ENCODE data around the gene SYNDIG1L. TPM values are rescaled to one million over a fixed set of nuclear protein-coding genes. Genes with fewer than 3 reads are reported as not detected.
A peak's percentile ranks its signal among the peaks of the same experiment; 100 is the strongest.

The SYNDIG1L gene
- total RNA-seq, 1 experiment from 2014 or later, result 0.33 TPM

DNA sequence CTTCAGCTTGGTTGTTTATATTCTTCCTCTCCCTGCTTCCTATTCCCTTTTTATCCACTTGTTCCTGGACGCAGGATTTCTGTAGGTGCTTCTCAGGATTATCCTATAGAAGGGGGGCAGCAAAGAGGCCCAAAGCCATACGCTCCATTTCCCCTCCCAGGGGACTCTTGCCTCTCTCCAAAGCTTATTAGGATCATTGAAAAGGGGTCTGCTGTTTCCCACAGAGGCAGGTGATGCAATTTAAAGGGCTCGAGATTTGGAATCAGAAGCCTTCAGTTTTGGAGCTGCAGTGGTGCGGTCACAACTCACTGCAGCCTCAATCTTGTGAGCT lies 31.5 kb upstream of the SYNDIG1L start:
- Histone ChIP-seq H3K79me2 (ENCODE audit: insufficient read depth, low read length) (no peaks in the 10 kb centered on the region), H3K14ac (ENCODE audit: insufficient read depth, low read length) (no peak overlapping the region), H4K5ac (ENCODE audit: insufficient read length, low read depth, low read length) (no peak overlapping the region), H3K4me1 (ENCODE audit: insufficient read depth, low read length) (no peaks in the 10 kb centered on the region), H3K4ac (ENCODE audit: low read depth, low read length) (no peak overlapping the region), H3K56ac (ENCODE audit: insufficient read length, low read depth, low read length) (no peak overlapping the region), H3K4me2 (ENCODE audit: insufficient read depth, insufficient read length, low read length) (no peak overlapping the region), H3K27me3 (ENCODE audit: insufficient read depth, low read length) (no peaks in the 10 kb centered on the region), H2BK20ac (ENCODE audit: low read depth, low read length, poor library complexity, severe bottlenecking) (no peak overlapping the region), H3K18ac (ENCODE audit: insufficient read length, low read depth, low read length) (no peak overlapping the region), H2AFZ (ENCODE audit: low read length) (no peak overlapping the region), H3K23me2 (ENCODE audit: insufficient read length, low read depth, low read length, poor library complexity, severe bottlenecking) (no peaks in the 10 kb centered on the region), H2BK5ac (ENCODE audit: insufficient read length, low read length) (no peak overlapping the region), H3K9ac (ENCODE audit: extremely low read depth, insufficient read length, low read length) (no peak overlapping the region), H3T11ph (ENCODE audit: low read length) (no peak overlapping the region), H3K79me1 (ENCODE audit: insufficient read depth, low read depth, low read length, poor library complexity, severe bottlenecking) (no peaks in the 10 kb centered on the region), H3K27ac (ENCODE audit: insufficient read length, low read depth, low read length) (no peak overlapping the region), H4K20me1 (ENCODE audit: control insufficient read depth, insufficient read depth, insufficient read length) (no peaks in the 10 kb centered on the region), H3K23ac (ENCODE audit: insufficient read length, low read depth, low read length) (no peak overlapping the region), H2BK120ac (ENCODE audit: low read depth, low read length, poor library complexity, severe bottlenecking) (no peak overlapping the region), H2BK15ac (ENCODE audit: low read depth, low read length) (no peak overlapping the region), H3K9me3 (ENCODE audit: control insufficient read depth, low read depth, low read length) (no peaks in the 10 kb centered on the region), H2AK5ac (ENCODE audit: insufficient read length, low read length) (no peak overlapping the region), H4K8ac (replicated peaks; ENCODE audit: insufficient read length, low read depth, low read length) (no peak overlapping the region), H2BK12ac (ENCODE audit: insufficient read length, low read depth, low read length) (no peak overlapping the region), H4K91ac (ENCODE audit: insufficient read length, low read depth, low read length) (no peak overlapping the region)
- Mint-ChIP-seq H3K4me1 (peaks cover 5 to 21% of the 10 kb centered on the region in 2 experiments), H3K27me3 (ENCODE audit: low read depth) (peaks cover 3% of the 10 kb centered on the region), H3K27ac (peak overlapping the region in 2 of 3 experiments; percentile 20 to 62; a peak in 2 of 7 replicates), H3K36me3 (ENCODE audit: insufficient read depth in 1 of 3, low read depth in 3 of 3) (peaks cover 11 to 20% (median 16%) of the 10 kb centered on the region in 3 experiments; a peak in 6 of 7 replicates), H3K9me3 (peaks cover 18 to 22% of the 10 kb centered on the region in 2 experiments), H3K4me3 (no peak overlapping the region)
- no CpG with 5 or more reads among the region's 4 CpGs for WGBS (ENCODE audit: extremely low coverage, insufficient read length, low lambda C conversion rate)
- no peak for DNase-seq
- no peak for TF ChIP-seq CTCF (conservative IDR thresholded peaks at IDR 0.05)
